Measurements from ENCODE around the gene MORN1.

DNA sequence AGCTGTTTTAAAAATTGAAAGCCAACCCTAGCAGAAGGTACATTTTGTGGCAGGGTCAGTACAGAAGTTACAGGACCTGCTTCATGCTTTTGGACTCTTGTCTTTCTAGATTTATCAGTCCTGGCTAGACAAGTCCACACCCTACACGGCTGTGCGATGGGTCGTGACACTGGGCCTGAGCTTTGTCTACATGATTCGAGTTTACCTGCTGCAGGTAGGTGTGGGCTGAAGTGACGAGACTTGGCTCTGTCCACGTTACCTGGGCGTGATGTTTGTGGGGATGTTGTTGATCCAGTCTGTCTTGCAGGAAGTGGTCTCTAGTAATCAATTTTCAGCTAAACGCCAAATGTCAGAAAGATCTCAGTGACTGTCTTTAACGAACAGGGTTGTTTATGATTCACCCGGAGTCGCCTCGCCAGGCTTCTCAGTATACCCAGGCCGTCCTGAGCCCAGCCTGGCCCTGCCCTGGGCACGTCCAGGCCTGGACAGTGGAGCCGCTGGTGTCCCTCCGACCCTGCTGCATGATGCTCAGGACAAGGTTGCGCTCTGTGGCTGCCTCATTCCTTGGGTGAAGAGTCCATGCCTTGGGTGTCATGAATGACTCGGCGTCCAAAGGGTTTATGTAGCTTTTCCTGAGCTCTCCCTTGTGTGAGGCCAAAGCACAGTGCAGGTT lies 5.8 kb upstream of the MORN1 start:
- TF ChIP-seq, protein P1, sequence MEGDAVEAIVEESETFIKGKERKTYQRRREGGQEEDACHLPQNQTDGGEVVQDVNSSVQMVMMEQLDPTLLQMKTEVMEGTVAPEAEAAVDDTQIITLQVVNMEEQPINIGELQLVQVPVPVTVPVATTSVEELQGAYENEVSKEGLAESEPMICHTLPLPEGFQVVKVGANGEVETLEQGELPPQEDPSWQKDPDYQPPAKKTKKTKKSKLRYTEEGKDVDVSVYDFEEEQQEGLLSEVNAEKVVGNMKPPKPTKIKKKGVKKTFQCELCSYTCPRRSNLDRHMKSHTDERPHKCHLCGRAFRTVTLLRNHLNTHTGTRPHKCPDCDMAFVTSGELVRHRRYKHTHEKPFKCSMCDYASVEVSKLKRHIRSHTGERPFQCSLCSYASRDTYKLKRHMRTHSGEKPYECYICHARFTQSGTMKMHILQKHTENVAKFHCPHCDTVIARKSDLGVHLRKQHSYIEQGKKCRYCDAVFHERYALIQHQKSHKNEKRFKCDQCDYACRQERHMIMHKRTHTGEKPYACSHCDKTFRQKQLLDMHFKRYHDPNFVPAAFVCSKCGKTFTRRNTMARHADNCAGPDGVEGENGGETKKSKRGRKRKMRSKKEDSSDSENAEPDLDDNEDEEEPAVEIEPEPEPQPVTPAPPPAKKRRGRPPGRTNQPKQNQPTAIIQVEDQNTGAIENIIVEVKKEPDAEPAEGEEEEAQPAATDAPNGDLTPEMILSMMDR (IDR thresholded peaks at IDR 0.05), result no peak
- TF ChIP-seq POLR2A (IDR thresholded peaks at IDR 0.05), result no peak
